ENCODE data around the gene TUBA4B.

- TF ChIP-seq CTCF (IDR thresholded peaks at IDR 0.05) (no peak), EP300 (IDR thresholded peaks at IDR 0.05) (no peak), POLR2A (IDR thresholded peaks at IDR 0.05) (no peak)
Observed at GRCh38 chr2:219225350-219225749, 27.7 kb upstream of the TUBA4B start.

All from upper lobe of left lung (tissue), 4 donors.